Measurements from ENCODE around the gene RGL2.
"Not testable (repeated sequence)": the region's sequence is repeated elsewhere in the genome, so short reads cannot be mapped to it uniquely, and the experiment has no call there.

Gene RGL2, protein sequence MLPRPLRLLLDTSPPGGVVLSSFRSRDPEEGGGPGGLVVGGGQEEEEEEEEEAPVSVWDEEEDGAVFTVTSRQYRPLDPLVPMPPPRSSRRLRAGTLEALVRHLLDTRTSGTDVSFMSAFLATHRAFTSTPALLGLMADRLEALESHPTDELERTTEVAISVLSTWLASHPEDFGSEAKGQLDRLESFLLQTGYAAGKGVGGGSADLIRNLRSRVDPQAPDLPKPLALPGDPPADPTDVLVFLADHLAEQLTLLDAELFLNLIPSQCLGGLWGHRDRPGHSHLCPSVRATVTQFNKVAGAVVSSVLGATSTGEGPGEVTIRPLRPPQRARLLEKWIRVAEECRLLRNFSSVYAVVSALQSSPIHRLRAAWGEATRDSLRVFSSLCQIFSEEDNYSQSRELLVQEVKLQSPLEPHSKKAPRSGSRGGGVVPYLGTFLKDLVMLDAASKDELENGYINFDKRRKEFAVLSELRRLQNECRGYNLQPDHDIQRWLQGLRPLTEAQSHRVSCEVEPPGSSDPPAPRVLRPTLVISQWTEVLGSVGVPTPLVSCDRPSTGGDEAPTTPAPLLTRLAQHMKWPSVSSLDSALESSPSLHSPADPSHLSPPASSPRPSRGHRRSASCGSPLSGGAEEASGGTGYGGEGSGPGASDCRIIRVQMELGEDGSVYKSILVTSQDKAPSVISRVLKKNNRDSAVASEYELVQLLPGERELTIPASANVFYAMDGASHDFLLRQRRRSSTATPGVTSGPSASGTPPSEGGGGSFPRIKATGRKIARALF

GRCh38 chr6:33298773-33299236 is at the start of gene RGL2:
TSS of gene RGL2 (minus strand) at chr6:33298942. CDS start at chr6:33298610, 332 bp downstream.
- no peak for DNase-seq (ENCODE audit: low read depth in 2 of 2, low spot score in 1 of 2)

DNA sequence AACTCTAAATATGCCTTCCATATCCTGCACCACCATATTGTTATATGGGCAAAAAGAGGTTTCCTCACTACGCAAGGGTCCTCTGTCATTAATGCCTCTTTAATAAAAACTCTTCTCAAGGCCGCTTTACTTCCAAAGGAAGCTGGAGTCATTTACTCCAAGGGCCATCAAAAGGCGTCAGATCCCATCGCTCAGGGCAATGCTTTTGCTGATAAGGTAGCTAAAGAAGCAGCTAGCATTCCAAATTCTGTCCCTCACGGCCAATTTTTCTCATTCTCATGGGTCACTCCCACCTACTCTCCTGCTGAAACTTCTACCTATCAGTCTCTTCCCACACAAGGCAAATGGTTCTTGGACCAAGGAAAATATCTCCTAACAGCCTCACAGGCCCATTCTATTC is 49.1 kb upstream of the RGL2 start:
- no peak for DNase-seq (ENCODE audit: low read depth in 2 of 2, low spot score in 1 of 2)

DNA sequence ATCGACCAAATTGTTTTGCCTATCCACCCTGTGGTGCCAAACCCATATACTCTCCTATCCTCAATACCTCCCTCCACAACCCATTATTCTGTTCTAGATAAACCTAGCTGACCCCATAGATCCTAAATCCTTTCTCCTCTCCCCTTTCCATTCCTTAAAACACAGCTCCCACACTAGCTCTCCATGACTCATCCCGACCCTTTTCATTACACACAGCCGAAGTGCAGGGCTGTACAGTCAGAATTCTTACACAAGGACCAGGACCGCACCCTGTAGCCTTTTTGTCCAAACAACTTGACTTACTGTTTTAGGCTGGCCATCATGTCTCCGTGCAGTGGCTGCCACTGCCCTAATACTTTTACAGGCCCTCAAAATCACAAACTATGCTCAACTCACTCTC is 48.2 kb upstream of the RGL2 start:
- not testable (repeated sequence) for DNase-seq (ENCODE audit: low read depth in 2 of 2, low spot score in 1 of 2)

DNA sequence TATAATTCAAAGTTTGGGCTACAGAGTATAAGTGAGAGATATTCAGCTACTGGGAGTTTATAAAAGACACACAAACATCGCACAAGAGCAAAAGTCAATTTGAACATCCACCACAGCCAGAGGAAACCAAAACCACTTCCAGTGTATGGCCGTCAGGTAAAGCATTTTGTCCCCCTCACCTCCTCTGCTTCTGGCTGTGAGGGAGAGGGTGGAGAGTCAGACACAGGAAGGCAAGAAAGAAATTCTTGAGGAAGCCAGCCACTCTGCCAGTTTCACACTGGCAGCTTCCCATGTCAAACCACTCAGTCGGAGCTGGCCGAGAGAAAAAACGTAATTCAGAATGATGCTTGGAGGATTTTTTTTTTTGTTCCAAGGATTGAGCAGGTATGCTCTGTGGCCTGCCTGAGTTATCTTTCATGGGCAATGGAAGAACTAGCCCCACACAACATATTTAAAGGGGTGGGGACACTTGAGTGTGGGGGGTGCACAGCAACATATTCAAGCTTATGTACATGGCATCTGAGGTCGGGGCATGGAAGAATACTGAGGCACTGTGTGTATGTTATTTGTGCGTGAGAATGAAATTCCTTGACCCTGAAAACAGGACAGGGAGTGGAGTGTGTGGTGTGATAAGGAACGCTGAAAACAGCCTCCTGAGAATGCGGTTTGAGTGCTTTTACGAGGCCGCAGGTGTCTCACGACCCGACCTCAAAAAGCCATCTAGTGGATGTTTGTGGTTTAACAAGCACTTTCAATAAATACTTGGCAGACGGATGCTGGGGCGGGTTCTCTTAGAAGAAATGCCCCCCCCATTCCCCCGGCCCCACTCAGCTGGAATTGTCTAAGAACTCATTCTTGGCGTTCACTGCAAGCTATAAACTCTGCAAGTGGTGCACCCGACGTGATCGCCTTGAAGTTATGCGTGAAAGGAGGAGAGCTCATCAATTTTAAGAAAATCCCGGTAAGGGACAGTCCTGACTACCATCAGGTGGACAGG is 46.3 kb upstream of the RGL2 start:
- peak in 1 of 2 donors; percentile 38 for DNase-seq (ENCODE audit: low read depth in 2 of 2, low spot score in 1 of 2)

GRCh38 chr6:33343953-33344611 is 45.3 kb upstream of the RGL2 start:
- peak in 1 of 2 donors; percentile 34 for DNase-seq (ENCODE audit: low read depth in 2 of 2, low spot score in 1 of 2)

- not testable (repeated sequence) for DNase-seq (ENCODE audit: low read depth in 2 of 2, low spot score in 1 of 2)
Observed at GRCh38 chr6:33343606-33343952, 44.8 kb upstream of the RGL2 start.

- DNase-seq (ENCODE audit: low read depth in 2 of 2, low spot score in 1 of 2) = no peak
Observed at GRCh38 chr6:33339193-33339592, 40.5 kb upstream of the RGL2 start.

DNA sequence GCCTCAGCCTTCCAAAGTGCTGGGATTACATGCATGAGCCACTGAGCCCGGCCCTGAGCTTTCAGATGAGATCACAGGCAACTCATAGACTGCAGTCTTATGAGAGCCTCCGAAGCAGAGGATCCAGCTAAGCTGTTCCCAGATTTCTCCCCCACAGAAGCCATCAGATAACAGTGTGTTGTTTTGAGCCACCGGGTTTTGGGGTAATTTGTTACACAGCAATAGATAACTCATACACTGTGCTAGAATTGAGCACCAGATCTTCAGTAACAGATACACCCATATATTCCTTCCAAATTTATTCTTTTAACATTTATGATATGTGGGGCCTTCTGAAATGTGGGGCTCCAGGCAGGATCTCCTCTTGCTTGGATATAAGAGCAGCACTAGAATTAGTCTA is 37.8 kb upstream of the RGL2 start:
- no peak for DNase-seq (ENCODE audit: low read depth in 2 of 2, low spot score in 1 of 2)

DNA sequence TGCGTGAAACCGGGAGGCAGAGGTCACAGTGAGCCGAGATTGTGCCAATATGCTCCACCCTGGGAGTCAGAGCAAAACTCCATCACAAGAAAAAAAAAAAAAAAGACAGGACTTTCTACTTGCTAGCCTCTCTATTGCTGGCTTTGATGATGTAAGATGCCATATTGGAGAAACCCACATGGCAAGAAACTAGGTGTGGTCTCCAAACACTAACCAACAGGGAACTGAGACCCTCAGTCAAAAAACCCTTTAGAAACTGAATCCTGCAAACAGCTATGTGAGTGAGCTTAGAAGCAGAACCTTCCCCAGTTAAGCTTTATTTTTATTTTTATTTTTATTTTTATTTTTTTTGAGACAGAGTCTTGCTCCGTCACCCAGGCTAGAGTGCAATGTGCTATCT is 37.2 kb upstream of the RGL2 start:
- no peak for DNase-seq (ENCODE audit: low read depth in 2 of 2, low spot score in 1 of 2)

GRCh38 chr6:33333666-33334065 is 34.9 kb upstream of the RGL2 start:
- no peak for DNase-seq (ENCODE audit: low read depth in 2 of 2, low spot score in 1 of 2)

- no peak for DNase-seq (ENCODE audit: low read depth in 2 of 2, low spot score in 1 of 2)
Observed at GRCh38 chr6:33330736-33331135, 32.0 kb upstream of the RGL2 start.

DNA sequence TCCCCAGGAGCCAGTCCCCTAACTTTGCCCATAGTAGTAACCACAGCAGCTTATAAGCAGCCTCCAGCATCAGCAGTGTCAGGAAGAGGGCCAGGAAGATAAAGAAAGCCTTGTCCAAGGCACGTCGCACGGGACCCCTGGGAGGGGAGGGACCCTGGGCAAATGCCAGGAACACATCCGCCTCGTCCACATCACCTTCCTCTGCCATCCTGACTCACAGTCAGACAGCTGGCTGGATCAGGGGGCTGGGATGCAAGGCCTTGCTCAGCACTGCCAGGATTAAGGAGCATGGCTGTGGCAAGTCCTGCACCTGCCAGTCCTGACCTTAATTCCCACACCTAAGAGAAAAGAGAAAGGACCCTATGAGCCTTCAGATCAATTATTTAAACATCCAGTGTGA is 30.3 kb upstream of the RGL2 start:
- DNase-seq (ENCODE audit: low read depth in 2 of 2, low spot score in 1 of 2) = no peak

DNA sequence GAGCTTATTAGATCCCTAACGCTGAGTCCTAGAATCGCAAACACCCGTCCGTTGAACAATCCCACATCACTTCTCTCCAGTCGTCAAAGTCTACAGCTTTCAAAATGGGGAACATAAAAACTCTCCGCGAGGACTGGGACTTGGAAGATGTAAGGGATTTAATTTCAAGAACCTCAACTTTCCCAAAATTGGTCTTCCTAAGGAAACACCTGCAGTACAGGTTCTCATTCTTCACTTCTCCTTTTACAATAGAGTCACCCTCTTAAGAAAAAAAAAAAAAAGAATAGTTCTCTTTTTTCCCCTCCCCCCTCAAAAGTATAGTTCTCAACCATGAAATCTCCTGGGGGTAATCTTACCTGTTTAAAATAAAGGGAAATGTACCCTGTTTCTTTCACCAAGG is 25.4 kb upstream of the RGL2 start:
- no peak for DNase-seq (ENCODE audit: low read depth in 2 of 2, low spot score in 1 of 2)

DNA sequence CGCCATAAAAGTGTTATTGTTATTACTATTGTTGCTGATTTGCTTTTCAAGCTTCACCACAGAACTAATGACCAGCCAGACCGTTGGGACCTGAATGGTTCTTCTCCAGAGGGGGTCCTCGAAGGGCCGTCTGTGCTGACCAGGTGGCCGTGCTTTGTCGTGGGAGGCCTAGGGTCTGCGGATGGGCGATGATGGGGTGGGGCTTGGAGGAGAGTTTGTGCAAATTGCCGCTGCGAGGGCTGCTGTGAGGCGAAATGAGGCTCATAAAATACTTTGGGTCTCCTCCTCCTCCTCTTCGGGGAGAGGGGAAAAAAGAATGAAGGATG is 24.8 kb upstream of the RGL2 start:
- DNase-seq (ENCODE audit: low read depth in 2 of 2, low spot score in 1 of 2) = no peak

DNA sequence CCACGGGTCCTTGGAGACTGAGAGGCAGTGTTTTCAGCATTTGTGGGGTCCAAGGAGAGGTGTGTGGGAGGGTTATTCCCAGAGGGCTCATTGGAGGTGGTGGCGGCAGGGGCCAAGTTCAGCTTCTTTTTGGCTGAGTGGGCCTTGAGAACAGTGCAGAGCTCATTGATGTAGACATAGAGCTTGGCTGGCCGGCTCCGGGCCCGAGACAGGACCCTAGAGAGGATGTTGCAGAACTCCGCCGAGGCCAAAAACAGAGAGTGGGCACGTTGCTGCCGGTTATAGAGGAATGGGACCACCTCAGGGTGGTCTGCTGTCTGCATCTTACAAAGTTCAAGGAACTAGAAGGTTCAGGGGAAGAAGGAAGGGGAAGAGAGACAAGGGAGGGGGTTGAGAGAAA is 22.5 kb upstream of the RGL2 start:
- DNase-seq (ENCODE audit: low read depth in 2 of 2, low spot score in 1 of 2) = no peak

GRCh38 chr6:33320315-33321181 is 21.8 kb upstream of the RGL2 start:
- DNase-seq (ENCODE audit: low read depth in 2 of 2, low spot score in 1 of 2) = no peak

GRCh38 chr6:33319939-33320314 is 21.2 kb upstream of the RGL2 start:
- DNase-seq (ENCODE audit: low read depth in 2 of 2, low spot score in 1 of 2) = no peak

- no peak for DNase-seq (ENCODE audit: low read depth in 2 of 2, low spot score in 1 of 2)
Observed at GRCh38 chr6:33318426-33319073, 19.8 kb upstream of the RGL2 start.

GRCh38 chr6:33317669-33318425 is 19.1 kb upstream of the RGL2 start, which contains the start of gene ZBTB22:
TSS of gene ZBTB22 (minus strand) at chr6:33317744. CDS start at chr6:33316916, 828 bp downstream.
- DNase-seq (ENCODE audit: low read depth in 2 of 2, low spot score in 1 of 2) = peak; percentile 90 to 96

All from stimulated activated CD8-positive, alpha-beta memory T cell treated with anti-CD3 and anti-CD28 coated beads, Interleukin-4, amount 100 ng/mL, for 1 hour (primary cell).